HG03103 (cell line): ENCODE measurements around the gene MYH15.
A peak's percentile ranks its signal among the peaks of the same experiment; 100 is the strongest.

Experiments used
- ATAC-seq: cut with Tn5 transposase; IDR thresholded peaks from one replicate; pipeline ENCODE4 v1.9.1; 2021; ENCODE audit warnings: low read depth; ENCODE audit not compliant: unreplicated experiment

MYH15 gene

GRCh38 chr3:108420926-108421325 lies 89.5 kb downstream of the MYH15 start:
- no peak for ATAC-seq

- ATAC-seq = no peak
Observed at GRCh38 chr3:108416111-108416869, 94.1 kb downstream of the MYH15 start.

GRCh38 chr3:108415661-108416060 lies 94.7 kb downstream of the MYH15 start:
- ATAC-seq = no peak

GRCh38 chr3:108414007-108414406 lies 96.4 kb downstream of the MYH15 start:
- ATAC-seq = no peak

GRCh38 chr3:108412121-108412750 lies 98.2 kb downstream of the MYH15 start:
- no peak for ATAC-seq

- ATAC-seq = no peak
Observed at GRCh38 chr3:108410531-108410984, 99.8 kb downstream of the MYH15 start.

- no peak for ATAC-seq
Observed at GRCh38 chr3:108409800-108410178, 100.6 kb downstream of the MYH15 start.

- no peak for ATAC-seq
Observed at GRCh38 chr3:108408883-108409799, 101.3 kb downstream of the MYH15 start.

GRCh38 chr3:108407886-108408285 lies 102.5 kb downstream of the MYH15 start:
- ATAC-seq = no peak

GRCh38 chr3:108406661-108407206 lies 103.7 kb downstream of the MYH15 start:
- peak; percentile 95 for ATAC-seq

- ATAC-seq = no peak
Observed at GRCh38 chr3:108406063-108406660, 104.2 kb downstream of the MYH15 start.

- ATAC-seq = no peak
Observed at GRCh38 chr3:108404368-108404767, 106.0 kb downstream of the MYH15 start.

GRCh38 chr3:108403686-108404345 lies 106.6 kb downstream of the MYH15 start:
- ATAC-seq = no peak

GRCh38 chr3:108403198-108403597 lies 107.2 kb downstream of the MYH15 start:
- no peak for ATAC-seq

GRCh38 chr3:108401836-108402235 lies 108.6 kb downstream of the MYH15 start:
- no peak for ATAC-seq

GRCh38 chr3:108398510-108398909 lies 111.9 kb downstream of the MYH15 start:
- no peak for ATAC-seq

- ATAC-seq = no peak
Observed at GRCh38 chr3:108396336-108396735, 114.1 kb downstream of the MYH15 start.

GRCh38 chr3:108394563-108394962 lies 115.8 kb downstream of the MYH15 start:
- ATAC-seq = no peak

GRCh38 chr3:108394016-108394415 lies 116.4 kb downstream of the MYH15 start:
- ATAC-seq = no peak
